ENCODE data around the gene MRPL24.

The MRPL24 gene

GRCh38 chr1:156740741-156741480, at the start of gene MRPL24:
Gene MRPL24 (minus strand): TSS chr1:156741088. CDS start chr1:156738704, 2,384 bp downstream.
- H3K27ac ChIP-seq (ENCODE audit: low read depth in 2 of 2, low read length in 2 of 2), result peak within 1 kb of the TSS; percentile 81 to 92
- peaks cover 14 to 17% of the 10 kb centered on the region in 2 donors for H3K4me1 ChIP-seq (ENCODE audit: control insufficient read depth in 2 of 2, insufficient read depth in 2 of 2, low read length in 2 of 2)
- H3K9me3 ChIP-seq (ENCODE audit: control insufficient read depth in 2 of 2, low read length in 2 of 2), result no peaks in the 10 kb centered on the region
- H3K9ac ChIP-seq (ENCODE audit: low read depth in 1 of 2, low read length in 2 of 2), result peak within 1 kb of the TSS; percentile 64 to 93
- peaks cover 20 to 44% of the 10 kb centered on the region in 2 donors for H3K36me3 ChIP-seq (ENCODE audit: control insufficient read depth in 2 of 2, insufficient read depth in 2 of 2, low read length in 2 of 2)
- peak within 1 kb of the TSS; percentile 79 to 97 for H3K4me3 ChIP-seq (ENCODE audit: low read length in 2 of 2)
- no peaks in the 10 kb centered on the region for H3K27me3 ChIP-seq (ENCODE audit: control insufficient read depth in 2 of 2, insufficient read depth in 2 of 2, low read length in 2 of 2)

- Histone ChIP-seq H3K27me3 (ENCODE audit: control insufficient read depth in 2 of 2, insufficient read depth in 2 of 2, low read length in 2 of 2) (no peaks in the 10 kb centered on the region), H3K4me3 (ENCODE audit: low read length in 2 of 2) (no peak overlapping the region), H3K36me3 (ENCODE audit: control insufficient read depth in 2 of 2, insufficient read depth in 2 of 2, low read length in 2 of 2) (peaks cover 46 to 54% of the 10 kb centered on the region in 2 donors), H3K9me3 (ENCODE audit: control insufficient read depth in 2 of 2, low read length in 2 of 2) (no peaks in the 10 kb centered on the region), H3K4me1 (ENCODE audit: control insufficient read depth in 2 of 2, insufficient read depth in 2 of 2, low read length in 2 of 2) (no peaks in the 10 kb centered on the region), H3K9ac (ENCODE audit: low read depth in 1 of 2, low read length in 2 of 2) (no peak overlapping the region), H3K27ac (ENCODE audit: low read depth in 2 of 2, low read length in 2 of 2) (no peak overlapping the region)
These were observed 48.9 kb upstream of the MRPL24 start for GRCh38 chr1:156789621-156790318.

GRCh38 chr1:156788136-156788535, 47.2 kb upstream of the MRPL24 start:
- no peak overlapping the region for H3K27ac ChIP-seq (ENCODE audit: low read depth in 2 of 2, low read length in 2 of 2)
- no peak overlapping the region for H3K4me3 ChIP-seq (ENCODE audit: low read length in 2 of 2)
- no peak overlapping the region for H3K9ac ChIP-seq (ENCODE audit: low read depth in 1 of 2, low read length in 2 of 2)
- no peaks in the 10 kb centered on the region for H3K9me3 ChIP-seq (ENCODE audit: control insufficient read depth in 2 of 2, low read length in 2 of 2)
- no peaks in the 10 kb centered on the region for H3K4me1 ChIP-seq (ENCODE audit: control insufficient read depth in 2 of 2, insufficient read depth in 2 of 2, low read length in 2 of 2)
- H3K27me3 ChIP-seq (ENCODE audit: control insufficient read depth in 2 of 2, insufficient read depth in 2 of 2, low read length in 2 of 2), result no peaks in the 10 kb centered on the region
- H3K36me3 ChIP-seq (ENCODE audit: control insufficient read depth in 2 of 2, insufficient read depth in 2 of 2, low read length in 2 of 2), result peaks cover 43 to 51% of the 10 kb centered on the region in 2 donors

- Histone ChIP-seq H3K27ac (ENCODE audit: low read depth in 2 of 2, low read length in 2 of 2) (no peak overlapping the region), H3K9ac (ENCODE audit: low read depth in 1 of 2, low read length in 2 of 2) (no peak overlapping the region), H3K4me1 (ENCODE audit: control insufficient read depth in 2 of 2, insufficient read depth in 2 of 2, low read length in 2 of 2) (no peaks in the 10 kb centered on the region), H3K4me3 (ENCODE audit: low read length in 2 of 2) (no peak overlapping the region), H3K9me3 (ENCODE audit: control insufficient read depth in 2 of 2, low read length in 2 of 2) (no peaks in the 10 kb centered on the region), H3K36me3 (ENCODE audit: control insufficient read depth in 2 of 2, insufficient read depth in 2 of 2, low read length in 2 of 2) (peaks cover 32 to 51% of the 10 kb centered on the region in 2 donors), H3K27me3 (ENCODE audit: control insufficient read depth in 2 of 2, insufficient read depth in 2 of 2, low read length in 2 of 2) (no peaks in the 10 kb centered on the region)
These were observed 45.8 kb upstream of the MRPL24 start for GRCh38 chr1:156786640-156787039.

GRCh38 chr1:156785458-156785857, 44.6 kb upstream of the MRPL24 start:
- Histone ChIP-seq H3K9me3 (ENCODE audit: control insufficient read depth in 2 of 2, low read length in 2 of 2) (no peaks in the 10 kb centered on the region), H3K4me3 (ENCODE audit: low read length in 2 of 2) (no peak overlapping the region), H3K27me3 (ENCODE audit: control insufficient read depth in 2 of 2, insufficient read depth in 2 of 2, low read length in 2 of 2) (no peaks in the 10 kb centered on the region), H3K36me3 (ENCODE audit: control insufficient read depth in 2 of 2, insufficient read depth in 2 of 2, low read length in 2 of 2) (peaks cover 23 to 43% of the 10 kb centered on the region in 2 donors), H3K9ac (ENCODE audit: low read depth in 1 of 2, low read length in 2 of 2) (no peak overlapping the region), H3K4me1 (ENCODE audit: control insufficient read depth in 2 of 2, insufficient read depth in 2 of 2, low read length in 2 of 2) (no peaks in the 10 kb centered on the region), H3K27ac (ENCODE audit: low read depth in 2 of 2, low read length in 2 of 2) (no peak overlapping the region)

GRCh38 chr1:156781585-156782186, 40.8 kb upstream of the MRPL24 start:
- H3K9ac ChIP-seq (ENCODE audit: low read depth in 1 of 2, low read length in 2 of 2), result no peak overlapping the region
- no peak overlapping the region for H3K4me3 ChIP-seq (ENCODE audit: low read length in 2 of 2)
- no peaks in the 10 kb centered on the region for H3K27me3 ChIP-seq (ENCODE audit: control insufficient read depth in 2 of 2, insufficient read depth in 2 of 2, low read length in 2 of 2)
- H3K27ac ChIP-seq (ENCODE audit: low read depth in 2 of 2, low read length in 2 of 2), result no peak overlapping the region
- H3K36me3 ChIP-seq (ENCODE audit: control insufficient read depth in 2 of 2, insufficient read depth in 2 of 2, low read length in 2 of 2), result peaks cover 17 to 32% of the 10 kb centered on the region in 2 donors
- H3K4me1 ChIP-seq (ENCODE audit: control insufficient read depth in 2 of 2, insufficient read depth in 2 of 2, low read length in 2 of 2), result no peaks in the 10 kb centered on the region
- no peaks in the 10 kb centered on the region for H3K9me3 ChIP-seq (ENCODE audit: control insufficient read depth in 2 of 2, low read length in 2 of 2)

- Histone ChIP-seq H3K27ac (ENCODE audit: low read depth in 2 of 2, low read length in 2 of 2) (no peak overlapping the region), H3K36me3 (ENCODE audit: control insufficient read depth in 2 of 2, insufficient read depth in 2 of 2, low read length in 2 of 2) (peaks cover 2 to 15% of the 10 kb centered on the region in 2 donors), H3K27me3 (ENCODE audit: control insufficient read depth in 2 of 2, insufficient read depth in 2 of 2, low read length in 2 of 2) (no peaks in the 10 kb centered on the region), H3K9ac (ENCODE audit: low read depth in 1 of 2, low read length in 2 of 2) (no peak overlapping the region), H3K4me1 (ENCODE audit: control insufficient read depth in 2 of 2, insufficient read depth in 2 of 2, low read length in 2 of 2) (no peaks in the 10 kb centered on the region), H3K4me3 (ENCODE audit: low read length in 2 of 2) (no peak overlapping the region), H3K9me3 (ENCODE audit: control insufficient read depth in 2 of 2, low read length in 2 of 2) (no peaks in the 10 kb centered on the region)
These were observed 36.7 kb upstream of the MRPL24 start for GRCh38 chr1:156777573-156777972.

- Histone ChIP-seq H3K4me1 (ENCODE audit: control insufficient read depth in 2 of 2, insufficient read depth in 2 of 2, low read length in 2 of 2) (no peaks in the 10 kb centered on the region), H3K4me3 (ENCODE audit: low read length in 2 of 2) (no peak overlapping the region), H3K9me3 (ENCODE audit: control insufficient read depth in 2 of 2, low read length in 2 of 2) (no peaks in the 10 kb centered on the region), H3K27ac (ENCODE audit: low read depth in 2 of 2, low read length in 2 of 2) (no peak overlapping the region), H3K9ac (ENCODE audit: low read depth in 1 of 2, low read length in 2 of 2) (no peak overlapping the region), H3K36me3 (ENCODE audit: control insufficient read depth in 2 of 2, insufficient read depth in 2 of 2, low read length in 2 of 2) (peaks cover 0 to 9% of the 10 kb centered on the region in 2 donors), H3K27me3 (ENCODE audit: control insufficient read depth in 2 of 2, insufficient read depth in 2 of 2, low read length in 2 of 2) (no peaks in the 10 kb centered on the region)
These were observed 36.1 kb upstream of the MRPL24 start for GRCh38 chr1:156776942-156777341.

- Histone ChIP-seq H3K36me3 (ENCODE audit: control insufficient read depth in 2 of 2, insufficient read depth in 2 of 2, low read length in 2 of 2) (peaks cover 2 to 15% of the 10 kb centered on the region in 2 donors), H3K4me3 (ENCODE audit: low read length in 2 of 2) (no peak overlapping the region), H3K9me3 (ENCODE audit: control insufficient read depth in 2 of 2, low read length in 2 of 2) (no peaks in the 10 kb centered on the region), H3K27ac (ENCODE audit: low read depth in 2 of 2, low read length in 2 of 2) (no peak overlapping the region), H3K4me1 (ENCODE audit: control insufficient read depth in 2 of 2, insufficient read depth in 2 of 2, low read length in 2 of 2) (no peaks in the 10 kb centered on the region), H3K9ac (ENCODE audit: low read depth in 1 of 2, low read length in 2 of 2) (no peak overlapping the region), H3K27me3 (ENCODE audit: control insufficient read depth in 2 of 2, insufficient read depth in 2 of 2, low read length in 2 of 2) (no peaks in the 10 kb centered on the region)
These were observed 34.9 kb upstream of the MRPL24 start for GRCh38 chr1:156775799-156776198.

GRCh38 chr1:156773607-156774006, 32.7 kb upstream of the MRPL24 start:
- H3K27ac ChIP-seq (ENCODE audit: low read depth in 2 of 2, low read length in 2 of 2), result no peak overlapping the region

More at GRCh38 chr1:156773607-156774006, 32.7 kb upstream of the MRPL24 start:
- H3K4me3 ChIP-seq (ENCODE audit: low read length in 2 of 2), result no peak overlapping the region
- H3K4me1 ChIP-seq (ENCODE audit: control insufficient read depth in 2 of 2, insufficient read depth in 2 of 2, low read length in 2 of 2), result peaks cover 7 to 9% of the 10 kb centered on the region in 2 donors
- no peak overlapping the region for H3K9ac ChIP-seq (ENCODE audit: low read depth in 1 of 2, low read length in 2 of 2)
- H3K27me3 ChIP-seq (ENCODE audit: control insufficient read depth in 2 of 2, insufficient read depth in 2 of 2, low read length in 2 of 2), result no peaks in the 10 kb centered on the region
- H3K9me3 ChIP-seq (ENCODE audit: control insufficient read depth in 2 of 2, low read length in 2 of 2), result no peaks in the 10 kb centered on the region
- H3K36me3 ChIP-seq (ENCODE audit: control insufficient read depth in 2 of 2, insufficient read depth in 2 of 2, low read length in 2 of 2), result peaks cover 5 to 23% of the 10 kb centered on the region in 2 donors
